ENCODE results near the gene TIMP2. TPM values are rescaled to one million over a fixed set of nuclear protein-coding genes. Genes with fewer than 3 reads are reported as not detected.

TIMP2 gene
- polyA plus RNA-seq, 1 donor from 2014 or later = 25.6 TPM

GRCh38 chr17:78969865-78970264, 44.7 kb upstream of the TIMP2 start:
- Histone ChIP-seq H3K4me3 (ENCODE audit: low read length) (no peak overlapping the region), H3K79me2 (replicated peaks; ENCODE audit: insufficient read depth, low read length) (no peaks in the 10 kb centered on the region), H3K36me3 (ENCODE audit: insufficient read depth, low read length) (no peaks in the 10 kb centered on the region), H2AFZ (ENCODE audit: low read depth, low read length) (no peak overlapping the region), H3K9me3 (ENCODE audit: low read length) (no peaks in the 10 kb centered on the region), H3K27me3 (ENCODE audit: insufficient read depth, low read depth, low read length) (no peaks in the 10 kb centered on the region), H3K9ac (ENCODE audit: low read length) (no peak overlapping the region), H3F3A (ENCODE audit: insufficient read depth, low read length, poor library complexity, severe bottlenecking) (no peaks in the 10 kb centered on the region), H4K20me1 (ENCODE audit: insufficient read depth) (no peaks in the 10 kb centered on the region), H3K4me2 (ENCODE audit: low read length) (no peak overlapping the region), H3K27ac (ENCODE audit: low read length) (no peak overlapping the region), H3K9me2 (ENCODE audit: insufficient read depth, low read length) (no peaks in the 10 kb centered on the region)
- no peak for TF ChIP-seq SMC3 (conservative IDR thresholded peaks at IDR 0.05; ENCODE audit: poor library complexity)
- TF ChIP-seq CTCF (IDR thresholded peaks at IDR 0.05; ENCODE audit: poor library complexity, severe bottlenecking) = no peak
- no peak for TF ChIP-seq EP300 (conservative IDR thresholded peaks at IDR 0.05; ENCODE audit: poor library complexity, severe bottlenecking)
- TF ChIP-seq POLR2AphosphoS5 (IDR thresholded peaks at IDR 0.05) = no peak
- TF ChIP-seq REST (IDR thresholded peaks at IDR 0.05; ENCODE audit: borderline replicate concordance) = no peak
- no peak for TF ChIP-seq MXI1 (conservative IDR thresholded peaks at IDR 0.05; ENCODE audit: poor library complexity, severe bottlenecking)
- TF ChIP-seq EZH2 (IDR thresholded peaks at IDR 0.05; ENCODE audit: borderline replicate concordance, insufficient read depth, low read length, poor library complexity, severe bottlenecking) = no peak
- no peak for TF ChIP-seq RAD21 (conservative IDR thresholded peaks at IDR 0.05)
- TF ChIP-seq TAF1 (IDR thresholded peaks at IDR 0.05; ENCODE audit: low read depth) = no peak

- no peak overlapping the region for H3K27ac ChIP-seq (ENCODE audit: low read length)
- H3K9me3 ChIP-seq (ENCODE audit: low read length) = no peaks in the 10 kb centered on the region
- H3K79me2 ChIP-seq (replicated peaks; ENCODE audit: insufficient read depth, low read length) = no peaks in the 10 kb centered on the region
- H3K9ac ChIP-seq (ENCODE audit: low read length) = no peak overlapping the region
- H3K9me2 ChIP-seq (ENCODE audit: insufficient read depth, low read length) = no peaks in the 10 kb centered on the region
- H3F3A ChIP-seq (ENCODE audit: insufficient read depth, low read length, poor library complexity, severe bottlenecking) = no peaks in the 10 kb centered on the region
- TF ChIP-seq CTCF (IDR thresholded peaks at IDR 0.05; ENCODE audit: poor library complexity, severe bottlenecking) (no peak), REST (IDR thresholded peaks at IDR 0.05; ENCODE audit: borderline replicate concordance) (no peak), SMC3 (conservative IDR thresholded peaks at IDR 0.05; ENCODE audit: poor library complexity) (no peak), EP300 (conservative IDR thresholded peaks at IDR 0.05; ENCODE audit: poor library complexity, severe bottlenecking) (no peak)
- no peak overlapping the region for H3K4me3 ChIP-seq (ENCODE audit: low read length)
- H4K20me1 ChIP-seq (ENCODE audit: insufficient read depth) = no peaks in the 10 kb centered on the region
- no peak overlapping the region for H3K4me2 ChIP-seq (ENCODE audit: low read length)
- H3K27me3 ChIP-seq (ENCODE audit: insufficient read depth, low read depth, low read length) = no peaks in the 10 kb centered on the region
- no peaks in the 10 kb centered on the region for H3K36me3 ChIP-seq (ENCODE audit: insufficient read depth, low read length)
- no peak overlapping the region for H2AFZ ChIP-seq (ENCODE audit: low read depth, low read length)
These were observed 42.7 kb upstream of the TIMP2 start for GRCh38 chr17:78967782-78968362.
